Stimulated activated CD4-positive, alpha-beta T cell treated with anti-CD3 and anti-CD28 coated beads, Interleukin-15, amount 100 ng/mL, for 48 hours (primary cell): Measurements from ENCODE around the gene CCNYL1.

Experiments used
- DNase-seq, 2 donors: peaks; one replicate each; pipeline ENCODE4 v3.0.0-alpha.2; 2020; ENCODE audit warnings: low read depth in 2 of 2

Gene CCNYL1

GRCh38 chr2:207766041-207766551, 54.7 kb downstream of the CCNYL1 start:
- DNase-seq: no peak

- DNase-seq: no peak
Measured at GRCh38 chr2:207766697-207767460, 55.4 kb downstream of the CCNYL1 start.

- no peak for DNase-seq
Measured at GRCh38 chr2:207767461-207768167, 56.2 kb downstream of the CCNYL1 start.

- no peak for DNase-seq
Measured at GRCh38 chr2:207768168-207768865, 56.9 kb downstream of the CCNYL1 start.

GRCh38 chr2:207768866-207769596, 57.6 kb downstream of the CCNYL1 start:
- DNase-seq: no peak

GRCh38 chr2:207770602-207771404, 59.4 kb downstream of the CCNYL1 start:
- DNase-seq: no peak

GRCh38 chr2:207771421-207771820, 60.0 kb downstream of the CCNYL1 start:
- DNase-seq: no peak

GRCh38 chr2:207772081-207772843, 60.8 kb downstream of the CCNYL1 start:
- DNase-seq: no peak

- no peak for DNase-seq
Measured at GRCh38 chr2:207772844-207773205, 61.4 kb downstream of the CCNYL1 start.

- DNase-seq: no peak
Measured at GRCh38 chr2:207775473-207775872, 64.0 kb downstream of the CCNYL1 start.

- no peak for DNase-seq
Measured at GRCh38 chr2:207777124-207777523, 65.7 kb downstream of the CCNYL1 start.

GRCh38 chr2:207778298-207778882, 67.0 kb downstream of the CCNYL1 start:
- no peak for DNase-seq

GRCh38 chr2:207779523-207779922, 68.1 kb downstream of the CCNYL1 start:
- DNase-seq: no peak

GRCh38 chr2:207782238-207783030, 71.0 kb downstream of the CCNYL1 start:
- DNase-seq: no peak

- DNase-seq: no peak
Measured at GRCh38 chr2:207783514-207783913, 72.1 kb downstream of the CCNYL1 start.

GRCh38 chr2:207784898-207785297, 73.5 kb downstream of the CCNYL1 start:
- no peak for DNase-seq

GRCh38 chr2:207787017-207787416, 75.6 kb downstream of the CCNYL1 start:
- no peak for DNase-seq

GRCh38 chr2:207787800-207788199, 76.4 kb downstream of the CCNYL1 start:
- DNase-seq: no peak

- no peak for DNase-seq
Measured at GRCh38 chr2:207790898-207791297, 79.5 kb downstream of the CCNYL1 start.
